ENCODE measurements around the gene ZBTB16.

The ZBTB16 gene

GRCh38 chr11:114166897-114167323 is 107.4 kb downstream of the ZBTB16 start:
- DNase-seq (ENCODE audit: low read depth, low spot score), result no peak

GRCh38 chr11:114167355-114167754 is 107.8 kb downstream of the ZBTB16 start:
- no peak for DNase-seq (ENCODE audit: low read depth, low spot score)

- DNase-seq (ENCODE audit: low read depth, low spot score), result no peak
Observed at GRCh38 chr11:114167771-114168448, 108.4 kb downstream of the ZBTB16 start.

- DNase-seq (ENCODE audit: low read depth, low spot score), result no peak
Observed at GRCh38 chr11:114168691-114169090, 109.2 kb downstream of the ZBTB16 start.

GRCh38 chr11:114169321-114169749 is 109.8 kb downstream of the ZBTB16 start:
- DNase-seq (ENCODE audit: low read depth, low spot score), result no peak

- DNase-seq (ENCODE audit: low read depth, low spot score), result no peak
Observed at GRCh38 chr11:114169821-114170220, 110.3 kb downstream of the ZBTB16 start.

GRCh38 chr11:114170226-114170625 is 110.7 kb downstream of the ZBTB16 start:
- no peak for DNase-seq (ENCODE audit: low read depth, low spot score)

- no peak for DNase-seq (ENCODE audit: low read depth, low spot score)
Observed at GRCh38 chr11:114171257-114172054, 111.9 kb downstream of the ZBTB16 start.

GRCh38 chr11:114172055-114172861 is 112.7 kb downstream of the ZBTB16 start:
- DNase-seq (ENCODE audit: low read depth, low spot score), result no peak

GRCh38 chr11:114172871-114173444 is 113.4 kb downstream of the ZBTB16 start:
- no peak for DNase-seq (ENCODE audit: low read depth, low spot score)

GRCh38 chr11:114173843-114174242 is 114.3 kb downstream of the ZBTB16 start:
- DNase-seq (ENCODE audit: low read depth, low spot score), result no peak

- DNase-seq (ENCODE audit: low read depth, low spot score), result no peak
Observed at GRCh38 chr11:114174712-114175495, 115.4 kb downstream of the ZBTB16 start.

GRCh38 chr11:114175706-114176105 is 116.2 kb downstream of the ZBTB16 start:
- no peak for DNase-seq (ENCODE audit: low read depth, low spot score)

GRCh38 chr11:114176321-114176720 is 116.8 kb downstream of the ZBTB16 start:
- no peak for DNase-seq (ENCODE audit: low read depth, low spot score)

GRCh38 chr11:114178656-114179055 is 119.1 kb downstream of the ZBTB16 start:
- no peak for DNase-seq (ENCODE audit: low read depth, low spot score)

GRCh38 chr11:114179234-114179941 is 119.9 kb downstream of the ZBTB16 start:
- DNase-seq (ENCODE audit: low read depth, low spot score), result no peak

- DNase-seq (ENCODE audit: low read depth, low spot score), result no peak
Observed at GRCh38 chr11:114180301-114181055, 121.0 kb downstream of the ZBTB16 start.

- DNase-seq (ENCODE audit: low read depth, low spot score), result no peak
Observed at GRCh38 chr11:114181195-114181594, 121.7 kb downstream of the ZBTB16 start.

- no peak for DNase-seq (ENCODE audit: low read depth, low spot score)
Observed at GRCh38 chr11:114181752-114182151, 122.2 kb downstream of the ZBTB16 start.
